Head of caudate nucleus (tissue), 42 donors: Measurements from ENCODE around the gene RSPRY1.
"Not testable (repeated sequence)": the region's sequence is repeated elsewhere in the genome, so short reads cannot be mapped to it uniquely, and the experiment has no call there.

Experiments used
- DNase-seq, 42 donors: peaks; one replicate each; pipeline versions ENCODE4 v3.0.0 to v3.0.0-alpha.2; 2020 to 2021; ENCODE audit warnings: mixed read lengths in 7 of 42
- intact Hi-C: fragments of 100-400 bp; cut with DNase I; formaldehyde crosslinking; loops from one replicate; pipeline ENCODE4 v1.15.0; 2022

The RSPRY1 gene

GRCh38 chr16:57178196-57178595 is 7.9 kb upstream of the RSPRY1 start:
- intact Hi-C loops, result no loop called here
- DNase-seq, result no peak

- no peak for DNase-seq
- intact Hi-C loops, result no loop called here
Observed at GRCh38 chr16:57178793-57179212, 7.3 kb upstream of the RSPRY1 start.

- intact Hi-C loops, result no loop called here
- no peak for DNase-seq
Observed at GRCh38 chr16:57179215-57179828, 6.8 kb upstream of the RSPRY1 start.

DNA sequence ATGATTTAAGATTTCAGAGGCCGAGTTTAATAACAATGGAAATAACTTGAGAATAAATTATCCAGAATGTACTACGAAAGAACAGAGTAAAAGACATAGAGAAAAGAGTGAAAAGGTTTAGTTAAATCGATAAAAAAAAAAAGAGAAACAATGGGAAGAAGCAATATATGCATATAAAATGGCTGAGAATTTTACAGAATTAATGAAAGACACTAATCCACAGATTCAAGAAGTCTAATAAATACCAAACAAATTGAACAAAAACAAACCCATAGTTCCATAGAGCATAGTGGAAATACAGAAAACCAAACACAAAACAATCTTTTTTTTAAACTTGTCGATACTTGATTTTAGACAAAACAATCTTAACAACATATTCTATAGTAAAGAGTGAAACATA is 2.0 kb upstream of the RSPRY1 start:
- intact Hi-C loops, result no loop called here
- DNase-seq, result no peak

- peak in 6 of 42 donors; percentile 20 to 46 (median 30) for DNase-seq
- intact Hi-C loops, result loop anchor here (5.0 kb wide), 1 partner anchor 57 kb away; no protein-coding TSS in a partner anchor
Observed at GRCh38 chr16:57184887-57185445, 1.2 kb upstream of the RSPRY1 start.

- intact Hi-C loops, result loop anchor here (5.0 kb wide), 1 partner anchor 57 kb away; no protein-coding TSS in a partner anchor
- DNase-seq, result peak in 31 of 42 donors; percentile 5 to 78 (median 51)
Observed at GRCh38 chr16:57185446-57185944, 634 bp upstream of the RSPRY1 start.

GRCh38 chr16:57186872-57187854 is 1.0 kb downstream of the RSPRY1 start:
- peak in 11 of 42 donors; percentile 7 to 36 (median 16) for DNase-seq
- intact Hi-C loops, result loop anchor here (5.0 kb wide), 1 partner anchor 55 kb away; no protein-coding TSS in a partner anchor

- not testable (repeated sequence) for DNase-seq
- intact Hi-C loops, result loop anchor here (5.0 kb wide), 1 partner anchor 54 kb away; no protein-coding TSS in a partner anchor
Observed at GRCh38 chr16:57187902-57188710, 2.0 kb downstream of the RSPRY1 start.

- DNase-seq, result no peak
- intact Hi-C loops, result loop anchor here (5.0 kb wide), 1 partner anchor 54 kb away; no protein-coding TSS in a partner anchor
Observed at GRCh38 chr16:57188711-57189002, 2.5 kb downstream of the RSPRY1 start.

DNA sequence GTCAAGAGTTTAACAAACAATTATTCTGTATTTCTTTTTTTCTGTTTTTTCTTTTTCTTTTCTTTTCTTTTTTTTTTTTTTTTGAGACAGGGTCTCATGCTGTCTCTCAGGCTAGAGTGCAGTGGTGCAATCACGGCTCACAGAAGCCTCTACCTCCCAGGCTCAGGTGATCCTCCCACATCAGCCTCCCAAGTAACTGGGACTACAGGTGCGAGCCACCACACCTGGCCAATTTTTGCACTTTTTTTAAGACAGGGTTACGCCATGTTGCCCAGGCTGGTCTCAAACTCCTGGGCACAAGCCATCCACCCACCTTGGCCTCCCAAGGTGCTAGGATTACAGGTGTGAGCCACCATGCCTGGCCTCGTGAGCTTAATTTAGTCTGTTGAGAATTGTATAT is 3.4 kb downstream of the RSPRY1 start:
- DNase-seq, result not testable (repeated sequence)
- intact Hi-C loops, result loop anchor here (5.0 kb wide), 1 partner anchor 53 kb away; no protein-coding TSS in a partner anchor

GRCh38 chr16:57190136-57190535 is 4.0 kb downstream of the RSPRY1 start:
- no peak for DNase-seq
- intact Hi-C loops, result no loop called here

GRCh38 chr16:57191056-57191571 is 5.0 kb downstream of the RSPRY1 start:
- intact Hi-C loops, result no loop called here
- DNase-seq, result no peak

- intact Hi-C loops, result no loop called here
- DNase-seq, result no peak
Observed at GRCh38 chr16:57192146-57192545, 6.0 kb downstream of the RSPRY1 start.

GRCh38 chr16:57192720-57193486 is 6.8 kb downstream of the RSPRY1 start:
- no peak for DNase-seq
- intact Hi-C loops, result no loop called here

- DNase-seq, result no peak
- intact Hi-C loops, result no loop called here
Observed at GRCh38 chr16:57194512-57194911, 8.4 kb downstream of the RSPRY1 start.

DNA sequence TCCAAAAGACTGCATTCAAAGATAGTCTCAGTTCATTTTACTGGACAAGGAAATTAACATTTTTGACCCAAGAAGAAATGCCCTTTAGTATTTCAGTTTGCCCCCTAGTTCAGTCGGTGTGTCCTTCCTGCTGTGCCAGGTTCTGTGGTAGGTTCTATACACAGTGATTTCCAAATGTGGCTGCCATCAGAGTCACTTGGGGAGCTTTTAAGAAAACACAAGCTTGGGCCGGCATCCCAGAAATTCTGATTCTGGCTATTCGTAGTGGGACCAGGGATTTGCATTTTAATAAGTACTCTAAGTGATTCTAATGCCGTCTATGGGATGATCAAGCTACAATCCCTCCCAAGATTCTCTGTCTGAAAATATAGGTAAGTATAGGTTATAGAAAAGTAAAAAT is 10.2 kb downstream of the RSPRY1 start:
- DNase-seq, result peak in 13 of 42 donors; percentile 14 to 57 (median 26)
- intact Hi-C loops, result no loop called here

DNA sequence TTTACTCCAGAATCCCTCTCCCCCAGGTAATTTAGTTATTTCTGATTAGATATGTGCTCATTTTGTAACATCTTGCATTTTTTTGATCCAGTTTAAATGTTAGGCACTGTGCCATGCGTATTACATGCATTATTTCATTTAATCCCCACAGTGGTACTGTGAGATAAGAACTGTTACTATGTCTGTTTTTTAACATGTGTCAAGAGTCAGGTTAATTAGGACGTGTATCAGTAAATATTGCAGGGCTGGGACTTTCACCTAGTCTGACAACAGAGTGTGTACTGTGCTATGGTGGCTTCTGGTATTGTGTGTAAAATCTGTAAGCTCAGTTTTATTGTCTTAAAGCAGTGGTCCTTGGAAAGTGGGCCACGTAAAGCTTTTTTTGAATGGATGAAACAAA is 10.6 kb downstream of the RSPRY1 start:
- intact Hi-C loops, result no loop called here

GRCh38 chr16:57200321-57200720 is 14.2 kb downstream of the RSPRY1 start:
- intact Hi-C loops, DNase-seq: not testable (repeated sequence)

More for the DNA sequence above, 10.6 kb downstream of the RSPRY1 start:
- DNase-seq, result no peak
